Ishikawa (cell line): ENCODE data around the gene KIAA1755.

Experiments
- CEBPB ChIP-seq: IDR thresholded peaks from 2 replicates; pipeline ENCODE4 v1.6.1; 2012
- CREB1 ChIP-seq: IDR thresholded peaks from 2 replicates; pipeline ENCODE4 v1.6.1; 2012; ENCODE audit warnings: low read depth
- EGR1 ChIP-seq: IDR thresholded peaks from 2 replicates; pipeline ENCODE4 v1.6.1; 2012
- EP300 ChIP-seq: IDR thresholded peaks from 2 replicates; pipeline ENCODE4 v1.6.1; 2012; ENCODE audit warnings: borderline replicate concordance
- FOXM1 ChIP-seq: IDR thresholded peaks from 2 replicates; pipeline ENCODE4 v1.6.1; 2012; ENCODE audit warnings: low read depth, borderline replicate concordance
- MAX ChIP-seq: IDR thresholded peaks from 2 replicates; pipeline ENCODE4 v1.6.1; 2012
- NFIC ChIP-seq: IDR thresholded peaks from 2 replicates; pipeline ENCODE4 v1.6.1; 2012
- RAD21 ChIP-seq: IDR thresholded peaks from 2 replicates; pipeline ENCODE4 v1.6.1; 2012; ENCODE audit warnings: low read depth
- REST ChIP-seq: IDR thresholded peaks from 2 replicates; pipeline ENCODE4 v1.6.1; 2012; ENCODE audit warnings: low read depth, mild to moderate bottlenecking
- TAF1 ChIP-seq: IDR thresholded peaks from 2 replicates; pipeline ENCODE4 v1.6.1; 2012; ENCODE audit warnings: low read depth, mild to moderate bottlenecking
- TCF12 ChIP-seq: IDR thresholded peaks from 2 replicates; pipeline ENCODE4 v1.6.1; 2012; ENCODE audit warnings: low read depth
- TEAD4 ChIP-seq: IDR thresholded peaks from 2 replicates; pipeline ENCODE4 v1.6.1; 2012
- USF1 ChIP-seq: IDR thresholded peaks from 2 replicates; pipeline ENCODE4 v1.6.1; 2012
- YY1 ChIP-seq: IDR thresholded peaks from 2 replicates; pipeline ENCODE4 v1.6.1; 2012; ENCODE audit warnings: low read depth
- ZBTB7A ChIP-seq: IDR thresholded peaks from 2 replicates; pipeline ENCODE4 v1.6.1; 2012; ENCODE audit warnings: low read depth

The KIAA1755 gene

GRCh38 chr20:38209054-38209675 is 51.4 kb downstream of the KIAA1755 start:
- TF ChIP-seq REST = no peak
- TF ChIP-seq MAX = no peak
- TF ChIP-seq RAD21 = no peak
- no peak for TF ChIP-seq EGR1
- TF ChIP-seq YY1 = no peak
- TF ChIP-seq TAF1 = no peak
- no peak for TF ChIP-seq FOXM1
- no peak for TF ChIP-seq CEBPB
- TF ChIP-seq NFIC = no peak
- no peak for TF ChIP-seq CREB1
- no peak for TF ChIP-seq TEAD4
- no peak for TF ChIP-seq ZBTB7A
- no peak for TF ChIP-seq EP300
- no peak for TF ChIP-seq TCF12
- no peak for TF ChIP-seq USF1

GRCh38 chr20:38208523-38208922 is 52.0 kb downstream of the KIAA1755 start:
- TF ChIP-seq REST (no peak), YY1 (no peak), NFIC (no peak), ZBTB7A (no peak), USF1 (no peak), TEAD4 (no peak), EP300 (no peak), RAD21 (no peak), CEBPB (no peak), CREB1 (no peak), TAF1 (no peak), TCF12 (no peak), FOXM1 (no peak), EGR1 (no peak), MAX (no peak)

GRCh38 chr20:38208088-38208487 is 52.4 kb downstream of the KIAA1755 start:
- no peak for TF ChIP-seq RAD21
- no peak for TF ChIP-seq ZBTB7A
- TF ChIP-seq USF1 = no peak
- no peak for TF ChIP-seq NFIC
- no peak for TF ChIP-seq MAX
- no peak for TF ChIP-seq FOXM1
- TF ChIP-seq CREB1 = no peak
- no peak for TF ChIP-seq EGR1
- TF ChIP-seq CEBPB = no peak
- TF ChIP-seq TEAD4 = no peak
- TF ChIP-seq YY1 = no peak
- TF ChIP-seq REST = no peak
- no peak for TF ChIP-seq TAF1

- no peak for TF ChIP-seq RAD21
- TF ChIP-seq MAX = no peak
- TF ChIP-seq TAF1 = no peak
- TF ChIP-seq FOXM1 = no peak
- no peak for TF ChIP-seq TEAD4
- TF ChIP-seq CEBPB = no peak
- TF ChIP-seq REST = no peak
- TF ChIP-seq ZBTB7A = no peak
- TF ChIP-seq NFIC = no peak
- TF ChIP-seq YY1 = no peak
- TF ChIP-seq EP300 = no peak
- TF ChIP-seq EGR1 = no peak
- TF ChIP-seq TCF12 = no peak
- no peak for TF ChIP-seq CREB1
- no peak for TF ChIP-seq USF1
Observed at GRCh38 chr20:38207621-38208020, 52.9 kb downstream of the KIAA1755 start.
